Heart left ventricle (tissue), 16 donors: ENCODE results near the gene PTGIS. TPM values are rescaled to one million over a fixed set of nuclear protein-coding genes. Genes with fewer than 3 reads are reported as not detected.
A peak's percentile ranks its signal among the peaks of the same experiment; 100 is the strongest.

Experiments used
- ATAC-seq, 4 donors: fragments of 200-7000 bp; cut with Tn5 transposase; one replicate each; pipeline ENCODE4 v1.9.1; 2020 to 2022; ENCODE audit warnings: moderate library complexity in 4 of 4, mild to moderate bottlenecking in 3 of 4, moderate number of reproducible peaks in 1 of 4
- DNase-seq, 5 donors: peaks; one replicate each; pipeline ENCODE4 v3.0.0-alpha.2; 2020
- H3K27ac ChIP-seq, 12 donors: fragments of 200-600 bp; sonication (generic) in 4 of 12; one replicate each; pipeline versions ENCODE4 v1.5.0 to v1.8.0; 2016 to 2022; ENCODE audit warnings: mild to moderate bottlenecking in 2 of 12
- H3K27me3 ChIP-seq, 9 donors: fragments of 200-600 bp; sonication (generic) in 2 of 9; one replicate each; pipeline versions ENCODE4 v1.5.1 to v1.8.0; 2016 to 2022; ENCODE audit warnings: mild to moderate bottlenecking in 3 of 9
- H3K36me3 ChIP-seq, 9 donors: fragments of 200-600 bp; sonication (generic) in 2 of 9; one replicate each; pipeline versions ENCODE4 v1.5.0 to v1.8.0; 2018 to 2022; ENCODE audit warnings: mild to moderate bottlenecking in 2 of 9
- H3K4me1 ChIP-seq, 12 donors: fragments of 200-600 bp; sonication (generic) in 4 of 12; one replicate each; pipeline versions ENCODE4 v1.5.0 to v1.8.0; 2016 to 2022; ENCODE audit warnings: mild to moderate bottlenecking in 3 of 12
- H3K4me3 ChIP-seq, 12 donors: fragments of 200-600 bp; sonication (generic) in 4 of 12; one replicate each; pipeline versions ENCODE4 v1.5.0 to v1.8.0; 2017 to 2022; ENCODE audit warnings: mild to moderate bottlenecking in 9 of 12, moderate library complexity in 4 of 12
- H3K9me3 ChIP-seq, 12 donors: fragments of 200-600 bp; sonication (generic) in 4 of 12; one replicate each; pipeline versions ENCODE4 v1.5.0 to v1.8.0; 2016 to 2022; ENCODE audit warnings: mild to moderate bottlenecking in 1 of 12
- POLR2A ChIP-seq, 2 donors: fragments of 450-650 bp; IDR thresholded peaks; one replicate each; pipeline ENCODE4 v1.6.1; 2017; ENCODE audit warnings: antibody characterized with exemption in 2 of 2, mild to moderate bottlenecking in 2 of 2, moderate library complexity in 2 of 2
- WGBS, 4 donors: extraction: QIAGEN DNeasy Blood & Tissue Kit in 2 of 4; methylation state at CpG; one replicate each; pipeline versions ENCODE4 v1.1.5 to v1.1.7; 2013 to 2018; 5-methylcytosine and 5-hydroxymethylcytosine counted together
- intact Hi-C, 10 donors: fragments of 100-400 bp; cut with DNase I; formaldehyde crosslinking; loops; one replicate each; pipeline versions ENCODE4 v1.11.1 to v1.14.2; 2022
- polyA plus RNA-seq, 2 donors: library from polyadenylated mRNA; stranded (reverse); fragments of 200-250 nt; gene quantifications; one replicate each; pipeline ENCODE4 v1.2.3, GENCODE V29; 2013
- total RNA-seq, 9 donors: library from RNA; depleted of rRNA in 2 of 9; stranded (reverse); fragments of >200 nt in 2 of 9; fragmentation: NEBNext Ultra II Directional in 3 of 9; extraction: Animal tissue kit (Norgen Biotek cat#: 25700) in 3 of 9; gene quantifications; one replicate each; pipeline versions ENCODE4 v1.1.0 to v1.2.4, GENCODE V29; 2016 to 2023
- TF ChIP-seq, protein P1 (sequence below), 12 donors: fragments of 200-600 bp; sonication (generic) in 4 of 12; IDR thresholded peaks; one replicate each; pipeline versions ENCODE4 v1.5.0 to v1.8.0; 2018 to 2022; ENCODE audit warnings: antibody characterized with exemption in 12 of 12, mild to moderate bottlenecking in 5 of 12
- donor health status: ischemic (EF 13 %, LVEDD 7.1; RV severe dilation, severe dysfunction).
- donor health status: healthy with polysubstance abuse.
- donor health status: DM: no; HTN: yes; CAD: no.
- donor health status: DM: no; HTN: no; CAD: no.
- donor health status: ischemic (EF 25% LVEDD 6.9; RV normal size, moderate dysfunction).
- donor health status: ischemic (EF 25% LVEDD 5.7; RV mildly dilated, moderate dysfunction).
- donor health status: healthy.
- donor health status: DM: yes; HTN: yes; CAD: no.
- donor health status: ischemic (EF 35%, LVEDD 5.7; RV mildly dilated, moderate dysfunction).
- donor health status: nonischemic (EF 11% LVEDD 7.7; RV severe dilation, severe dysfunction).
- donor health status: DM: yes; HTN: yes; CAD: no.
- donor health status: PGD.
- donor health status: ischemic (EF 29% LVEDD 5.4; RV normal size, mild dysfunction).
- donor health status: nonischemic (EF 23%, LVEDD 6.1; RV moderate dilation, normal function).

The PTGIS gene
- total and polyA plus RNA-seq, 11 donors, result 5.3 to 95.2 (median 20.1) TPM

DNA sequence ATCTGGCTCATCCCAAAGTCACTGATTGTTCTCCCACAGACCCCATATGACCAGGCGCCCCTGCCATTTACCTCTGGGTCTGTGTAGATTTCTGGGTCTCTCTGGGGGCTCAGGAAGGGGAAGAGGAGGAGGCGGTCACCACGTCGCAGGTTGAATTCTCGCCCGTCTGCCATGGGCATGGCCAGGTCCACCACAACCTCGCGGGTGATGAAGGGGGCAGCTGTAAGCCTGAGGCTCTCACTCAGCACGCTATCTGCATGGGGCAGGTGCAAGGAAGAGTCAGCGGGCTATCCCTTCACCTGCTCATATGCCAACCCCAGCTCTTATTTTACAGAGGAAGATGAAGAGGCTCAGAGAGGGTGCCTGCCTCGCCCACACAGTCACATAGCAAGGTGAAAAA lies 54.9 kb downstream of the PTGIS start:
- peaks cover 0 to 17% (median 0%) of the 10 kb centered on the region in 12 donors for H3K4me1 ChIP-seq
- 84 to 94% (median 90%) methylated on average over 11 of the region's 11 CpGs for WGBS, 4 donors
- no peak overlapping the region for H3K4me3 ChIP-seq
- ATAC-seq, result no peak
- peaks cover 0 to 61% (median 3%) of the 10 kb centered on the region in 9 donors for H3K36me3 ChIP-seq
- TF ChIP-seq POLR2A (IDR thresholded peaks at IDR 0.05), result no peak
- TF ChIP-seq, protein P1, sequence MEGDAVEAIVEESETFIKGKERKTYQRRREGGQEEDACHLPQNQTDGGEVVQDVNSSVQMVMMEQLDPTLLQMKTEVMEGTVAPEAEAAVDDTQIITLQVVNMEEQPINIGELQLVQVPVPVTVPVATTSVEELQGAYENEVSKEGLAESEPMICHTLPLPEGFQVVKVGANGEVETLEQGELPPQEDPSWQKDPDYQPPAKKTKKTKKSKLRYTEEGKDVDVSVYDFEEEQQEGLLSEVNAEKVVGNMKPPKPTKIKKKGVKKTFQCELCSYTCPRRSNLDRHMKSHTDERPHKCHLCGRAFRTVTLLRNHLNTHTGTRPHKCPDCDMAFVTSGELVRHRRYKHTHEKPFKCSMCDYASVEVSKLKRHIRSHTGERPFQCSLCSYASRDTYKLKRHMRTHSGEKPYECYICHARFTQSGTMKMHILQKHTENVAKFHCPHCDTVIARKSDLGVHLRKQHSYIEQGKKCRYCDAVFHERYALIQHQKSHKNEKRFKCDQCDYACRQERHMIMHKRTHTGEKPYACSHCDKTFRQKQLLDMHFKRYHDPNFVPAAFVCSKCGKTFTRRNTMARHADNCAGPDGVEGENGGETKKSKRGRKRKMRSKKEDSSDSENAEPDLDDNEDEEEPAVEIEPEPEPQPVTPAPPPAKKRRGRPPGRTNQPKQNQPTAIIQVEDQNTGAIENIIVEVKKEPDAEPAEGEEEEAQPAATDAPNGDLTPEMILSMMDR (IDR thresholded peaks at IDR 0.05), result no peak
- no peaks in the 10 kb centered on the region for H3K9me3 ChIP-seq
- H3K27ac ChIP-seq, result no peak overlapping the region
- intact Hi-C loops, result no loop called here
- no peaks in the 10 kb centered on the region for H3K27me3 ChIP-seq
- no peak for DNase-seq

DNA sequence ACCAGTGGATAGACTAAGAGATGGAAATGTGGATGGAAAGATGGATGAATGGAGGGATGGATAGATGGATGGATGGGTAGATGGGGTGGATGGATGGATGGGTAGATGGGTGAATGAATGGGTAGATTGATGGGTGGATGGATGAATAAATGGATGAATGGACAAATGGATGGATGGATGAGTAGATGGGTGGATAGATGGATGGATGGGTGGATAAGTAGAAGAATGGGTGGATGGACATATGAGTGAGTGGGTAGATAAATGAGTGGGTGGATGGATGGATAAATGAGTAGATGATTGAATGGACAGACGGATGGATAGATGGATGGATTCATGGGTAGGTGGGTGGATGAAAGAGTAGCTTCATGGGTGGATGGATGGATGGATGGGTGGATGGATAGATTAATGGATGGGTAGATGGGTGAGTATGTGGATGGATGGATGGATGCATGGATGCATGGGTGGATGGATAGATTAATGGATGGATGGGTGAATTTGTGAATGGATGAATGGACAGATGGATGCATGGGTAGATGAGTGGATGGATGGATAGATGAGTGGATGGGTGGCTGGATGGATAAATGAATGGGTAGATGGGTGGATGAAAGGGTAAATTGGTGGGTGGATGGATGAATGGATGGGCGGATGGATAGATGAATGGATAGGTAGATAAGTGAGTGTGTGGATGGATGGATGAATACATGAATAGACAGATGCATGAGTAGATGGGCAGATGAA lies 56.0 kb downstream of the PTGIS start:
- peaks cover 0 to 63% (median 0%) of the 10 kb centered on the region in 9 donors for H3K36me3 ChIP-seq
- peak overlapping the region in 1 of 12 donors; percentile 50 for H3K27ac ChIP-seq
- H3K4me3 ChIP-seq, result no peak overlapping the region
- no peaks in the 10 kb centered on the region for H3K9me3 ChIP-seq
- H3K4me1 ChIP-seq, result peaks cover 0 to 17% (median 0%) of the 10 kb centered on the region in 12 donors
- no peak for TF ChIP-seq POLR2A (IDR thresholded peaks at IDR 0.05)
- TF ChIP-seq, protein P1 (IDR thresholded peaks at IDR 0.05), result no peak
- intact Hi-C loops, result no loop called here
- WGBS, 4 donors, result 89 to 95% (median 92%) methylated on average over 2 of the region's 2 CpGs
- H3K27me3 ChIP-seq, result peaks cover 0 to 5% (median 0%) of the 10 kb centered on the region in 9 donors
- ATAC-seq, result no peak
- DNase-seq, result no peak

DNA sequence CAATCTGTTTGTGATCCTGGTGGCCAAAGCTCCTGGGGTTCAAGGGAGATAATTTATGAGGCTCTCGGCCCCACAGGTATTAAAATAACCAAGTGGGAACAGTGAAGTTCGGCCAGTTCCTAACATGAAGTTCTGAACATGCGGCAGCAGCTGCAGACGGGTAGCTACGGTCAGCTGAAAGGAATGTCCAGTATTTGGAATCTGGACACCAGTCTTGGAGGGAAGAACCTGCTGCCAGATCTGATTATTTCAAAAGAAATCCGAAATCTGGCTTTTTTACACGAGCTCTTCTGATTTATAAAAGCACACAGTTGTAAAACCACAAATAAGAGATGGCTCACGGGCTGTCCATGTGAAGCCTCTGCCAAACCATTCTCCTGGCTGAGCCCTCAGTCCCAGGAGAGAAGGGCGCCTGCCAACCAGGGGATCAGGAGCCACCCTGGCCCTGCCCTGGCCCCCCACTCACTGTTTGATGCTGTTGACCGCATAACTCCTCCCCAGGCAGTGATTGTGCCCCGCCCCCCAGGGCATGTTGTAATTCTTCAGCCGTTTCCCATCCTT lies 57.3 kb downstream of the PTGIS start:
- peak; percentile 20 to 75 (median 68) for DNase-seq
- intact Hi-C loops, result no loop called here
- Histone ChIP-seq H3K36me3 (peaks cover 0 to 71% (median 0%) of the 10 kb centered on the region in 9 donors), H3K9me3 (no peaks in the 10 kb centered on the region), H3K4me3 (no peak overlapping the region), H3K27me3 (peaks cover 0 to 9% (median 0%) of the 10 kb centered on the region in 9 donors), H3K27ac (peak overlapping the region in 8 of 12 donors; percentile 6 to 61 (median 43)), H3K4me1 (peaks cover 0 to 17% (median 0%) of the 10 kb centered on the region in 12 donors)
- peak; percentile 44 to 86 (median 72) for ATAC-seq
- TF ChIP-seq, protein P1 (IDR thresholded peaks at IDR 0.05), result no peak
- TF ChIP-seq POLR2A (IDR thresholded peaks at IDR 0.05), result no peak
- 57 to 66% (median 60%) methylated on average over 12 of the region's 12 CpGs for WGBS, 4 donors
